D721Med (cell line): Measurements from ENCODE around the gene CBS.

Experiments used
- DNase-seq: peaks from one replicate; pipeline ENCODE4 v3.0.0; 2011; ENCODE audit warnings: low spot score; ENCODE audit not compliant: insufficient read length
- FAIRE-seq: peaks from 2 replicates; lab custom pipeline; 2011; peaks lifted over from hg19 to GRCh38; lab: Jason Lieb, UNC
- TF ChIP-seq, protein P1 (sequence below): IDR thresholded peaks from 2 replicates; pipeline ENCODE4 v1.5.1; 2012; ENCODE audit warnings: mild to moderate bottlenecking, control low read depth; ENCODE audit not compliant: insufficient read depth; ENCODE audit errors: missing control alignments

The CBS gene

GRCh38 chr21:43034826-43035225 lies 40.8 kb downstream of the CBS start:
- FAIRE-seq (no peak), DNase-seq (no peak)
- TF ChIP-seq, protein P1, sequence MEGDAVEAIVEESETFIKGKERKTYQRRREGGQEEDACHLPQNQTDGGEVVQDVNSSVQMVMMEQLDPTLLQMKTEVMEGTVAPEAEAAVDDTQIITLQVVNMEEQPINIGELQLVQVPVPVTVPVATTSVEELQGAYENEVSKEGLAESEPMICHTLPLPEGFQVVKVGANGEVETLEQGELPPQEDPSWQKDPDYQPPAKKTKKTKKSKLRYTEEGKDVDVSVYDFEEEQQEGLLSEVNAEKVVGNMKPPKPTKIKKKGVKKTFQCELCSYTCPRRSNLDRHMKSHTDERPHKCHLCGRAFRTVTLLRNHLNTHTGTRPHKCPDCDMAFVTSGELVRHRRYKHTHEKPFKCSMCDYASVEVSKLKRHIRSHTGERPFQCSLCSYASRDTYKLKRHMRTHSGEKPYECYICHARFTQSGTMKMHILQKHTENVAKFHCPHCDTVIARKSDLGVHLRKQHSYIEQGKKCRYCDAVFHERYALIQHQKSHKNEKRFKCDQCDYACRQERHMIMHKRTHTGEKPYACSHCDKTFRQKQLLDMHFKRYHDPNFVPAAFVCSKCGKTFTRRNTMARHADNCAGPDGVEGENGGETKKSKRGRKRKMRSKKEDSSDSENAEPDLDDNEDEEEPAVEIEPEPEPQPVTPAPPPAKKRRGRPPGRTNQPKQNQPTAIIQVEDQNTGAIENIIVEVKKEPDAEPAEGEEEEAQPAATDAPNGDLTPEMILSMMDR = no peak

GRCh38 chr21:43034101-43034500 lies 41.5 kb downstream of the CBS start:
- no peak for FAIRE-seq
- DNase-seq = peak; percentile 1
- TF ChIP-seq, protein P1 = no peak

GRCh38 chr21:43031121-43031619 lies 44.5 kb downstream of the CBS start:
- FAIRE-seq (no peak), DNase-seq (peak; percentile 0)
- TF ChIP-seq, protein P1 = no peak

GRCh38 chr21:43029785-43030184 lies 45.9 kb downstream of the CBS start:
- DNase-seq = no peak
- TF ChIP-seq, protein P1 = no peak
- no peak for FAIRE-seq

GRCh38 chr21:43027846-43028731 lies 47.5 kb downstream of the CBS start:
- TF ChIP-seq, protein P1 = no peak
- no peak for FAIRE-seq
- no peak for DNase-seq

- DNase-seq (no peak), FAIRE-seq (no peak)
- TF ChIP-seq, protein P1 = no peak
These were observed 49.9 kb downstream of the CBS start for GRCh38 chr21:43025636-43026180.
